Myocyte (in vitro differentiated cells): ENCODE results near the gene RAD51B. TPM values are rescaled to one million over a fixed set of nuclear protein-coding genes. Genes with fewer than 3 reads are reported as not detected.

Experiments used
- DNase-seq: peaks from one replicate; pipeline ENCODE4 v3.0.0-alpha.2; 2012; ENCODE audit warnings: low read depth
- total RNA-seq: library from RNA; depleted of rRNA; stranded (reverse); fragments of >200 nt; gene quantifications from 2 replicates; pipeline ENCODE4 v1.2.3, GENCODE V29; 2014

Gene RAD51B
- total RNA-seq, 1 donor from 2014 or later: 70.0 TPM

DNA sequence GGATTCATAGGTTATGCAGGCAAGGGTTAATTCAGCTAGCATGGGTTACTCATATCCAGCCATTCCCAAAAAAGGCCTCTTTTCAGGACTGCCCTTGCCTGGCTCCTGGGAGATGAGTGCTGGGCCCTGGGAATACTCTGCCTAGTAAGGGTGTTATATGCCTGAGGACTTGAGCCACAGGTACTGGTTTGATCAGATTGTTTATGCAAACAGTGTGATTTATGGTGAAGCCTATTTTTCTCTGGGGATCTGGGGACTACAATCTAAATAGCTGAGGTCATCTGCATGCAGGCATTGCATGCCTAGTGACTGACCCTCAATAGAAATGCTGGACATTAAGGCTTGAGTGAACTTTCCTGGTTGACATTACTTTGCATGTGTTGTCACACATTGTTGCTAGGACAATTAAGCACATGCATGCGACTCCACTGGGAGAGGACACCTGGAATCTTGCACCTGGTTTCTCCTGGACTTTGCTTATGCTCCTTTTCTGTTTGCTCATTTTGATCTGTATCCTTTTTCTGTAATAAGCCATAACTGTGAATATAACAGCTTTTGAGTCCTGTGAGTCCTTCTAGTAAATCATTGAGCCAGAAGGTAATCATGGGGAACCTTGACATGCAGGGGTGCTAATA lies 73.0 kb downstream of the RAD51B start:
- DNase-seq: no peak

GRCh38 chr14:67900231-67900630 lies 80.7 kb downstream of the RAD51B start:
- DNase-seq: no peak

GRCh38 chr14:67908052-67908754 lies 88.6 kb downstream of the RAD51B start:
- DNase-seq: peak; percentile 44

DNA sequence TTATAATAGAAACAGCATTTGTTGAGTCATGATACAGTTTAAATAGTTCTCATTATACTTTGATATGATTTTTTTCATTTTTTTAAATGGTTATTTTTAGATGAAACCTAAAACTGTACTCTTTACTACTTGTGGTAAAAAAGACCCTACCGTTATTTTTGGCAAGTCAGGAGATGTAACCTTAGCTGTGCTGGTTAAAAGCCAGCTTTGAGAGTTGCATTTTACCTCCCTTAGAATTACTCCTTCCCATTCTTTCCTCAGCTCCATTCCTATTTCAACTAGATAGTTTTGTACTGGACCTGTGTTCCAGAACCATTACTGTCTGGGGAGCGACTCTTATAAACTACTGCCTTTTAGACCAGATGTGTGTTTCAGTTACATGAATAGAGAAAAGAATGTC lies 92.0 kb downstream of the RAD51B start:
- DNase-seq: peak; percentile 66

GRCh38 chr14:67916430-67916829 lies 96.9 kb downstream of the RAD51B start:
- no peak for DNase-seq

DNA sequence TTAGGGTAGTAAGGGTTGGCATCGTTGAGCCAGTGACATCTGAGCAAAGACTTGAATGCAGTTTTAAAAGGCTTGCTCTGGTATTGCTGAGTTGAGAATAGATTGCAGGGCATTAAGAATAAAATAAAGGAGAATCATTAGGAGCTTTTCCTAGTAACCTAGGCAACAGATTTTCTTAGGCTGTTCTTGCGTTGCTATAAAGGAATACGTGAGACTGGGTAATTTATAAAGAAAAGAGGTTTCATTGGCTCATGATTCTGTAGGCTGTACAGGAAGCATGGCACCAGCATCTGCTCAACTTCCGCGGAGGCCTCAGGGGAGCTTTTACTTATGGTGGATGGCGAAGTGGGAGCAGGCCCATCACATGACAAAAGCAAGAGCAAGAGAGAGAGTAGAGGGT lies 97.4 kb downstream of the RAD51B start:
- DNase-seq: no peak

DNA sequence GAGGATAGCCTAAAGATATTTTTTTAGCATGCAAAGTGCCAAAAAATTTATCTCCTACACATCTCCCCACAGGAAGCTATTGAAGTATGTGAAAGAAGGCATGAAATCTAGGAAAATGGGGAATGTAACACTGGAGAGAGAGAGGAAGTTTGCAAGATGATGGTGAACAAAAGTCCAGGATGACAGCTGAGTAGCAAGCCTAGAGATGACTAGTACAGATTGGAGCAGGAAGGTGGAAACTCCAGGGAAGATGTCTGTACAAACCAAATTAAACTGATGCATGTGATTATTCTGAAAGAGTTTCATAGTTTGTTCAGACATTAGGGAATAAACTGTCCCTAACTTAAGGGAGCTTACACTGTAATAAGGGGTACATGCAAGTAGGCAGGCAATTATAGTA lies 99.3 kb downstream of the RAD51B start:
- DNase-seq: no peak

DNA sequence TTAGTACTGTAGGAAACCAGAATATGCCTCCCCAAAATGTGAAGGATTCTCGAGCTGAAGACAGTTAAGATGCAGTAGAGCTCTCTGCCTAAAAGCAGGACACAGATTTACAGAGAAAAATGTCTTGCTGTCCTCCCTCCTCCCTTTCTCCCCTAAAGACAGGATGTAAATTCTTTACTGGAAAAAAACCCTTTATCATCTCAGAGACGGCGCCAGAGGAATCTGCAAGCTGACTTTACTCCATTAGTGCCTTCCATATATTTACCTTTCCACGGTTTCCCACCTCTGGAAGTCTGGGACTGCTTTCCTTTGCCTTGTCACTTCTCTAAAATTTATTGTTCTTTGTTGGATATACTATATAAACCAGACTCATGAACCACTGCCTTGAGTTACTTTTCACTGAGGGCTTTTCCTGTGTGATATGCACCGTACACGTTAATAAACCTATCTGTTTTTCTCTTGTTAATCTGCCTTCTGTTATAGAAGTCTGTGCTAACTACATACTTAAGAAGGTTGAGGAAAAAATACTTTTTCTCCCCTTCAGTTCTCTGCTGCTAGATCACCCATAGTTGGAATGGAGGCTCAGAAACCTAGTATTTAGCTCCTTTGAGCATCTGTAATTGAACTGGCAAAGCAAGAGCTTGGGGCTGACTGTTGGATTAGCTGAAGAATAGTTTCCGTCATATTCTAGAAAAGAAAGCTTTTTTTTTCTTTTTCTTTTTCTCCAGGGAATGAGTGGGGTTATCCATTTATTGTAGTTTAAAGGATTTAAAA lies 99.9 kb downstream of the RAD51B start:
- no peak for DNase-seq

DNA sequence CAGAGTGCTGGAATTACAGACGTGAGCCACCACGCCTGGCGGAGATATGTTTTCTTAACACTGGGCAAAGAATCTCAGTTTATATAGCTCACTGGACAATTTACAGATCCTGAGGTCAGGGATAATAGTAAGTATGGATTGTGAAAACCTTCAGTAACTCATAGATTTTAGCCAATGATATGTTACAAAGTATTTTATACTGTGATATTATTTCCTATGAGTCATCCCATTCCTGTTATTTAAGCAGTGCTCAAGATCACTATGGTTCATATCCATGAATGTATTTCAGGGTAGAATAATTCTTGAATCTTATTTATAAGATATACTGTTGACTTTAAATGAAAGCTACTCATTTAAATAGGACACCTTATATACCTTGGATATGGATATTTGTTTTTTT lies 107.2 kb downstream of the RAD51B start:
- DNase-seq: no peak

DNA sequence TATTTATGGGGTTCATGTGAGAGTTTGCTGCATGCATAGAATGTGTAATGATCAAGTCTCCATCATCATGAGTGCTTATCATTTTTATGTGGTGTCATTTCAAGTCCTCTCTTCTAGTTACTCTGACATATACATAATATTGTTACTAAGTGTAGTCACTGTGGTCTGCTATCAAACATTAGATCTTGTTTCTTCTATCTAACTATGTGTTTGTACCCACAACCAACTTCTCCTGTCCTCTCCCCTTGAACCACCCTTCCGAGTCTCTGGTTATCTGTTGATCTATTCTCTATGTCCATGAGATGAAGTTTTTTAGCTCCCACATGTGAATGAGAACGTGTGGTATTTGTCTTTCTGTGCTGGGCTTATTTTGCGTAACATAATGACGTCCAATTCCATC lies 107.7 kb downstream of the RAD51B start:
- no peak for DNase-seq

- no peak for DNase-seq
Observed at GRCh38 chr14:67928375-67928774, 108.8 kb downstream of the RAD51B start.

DNA sequence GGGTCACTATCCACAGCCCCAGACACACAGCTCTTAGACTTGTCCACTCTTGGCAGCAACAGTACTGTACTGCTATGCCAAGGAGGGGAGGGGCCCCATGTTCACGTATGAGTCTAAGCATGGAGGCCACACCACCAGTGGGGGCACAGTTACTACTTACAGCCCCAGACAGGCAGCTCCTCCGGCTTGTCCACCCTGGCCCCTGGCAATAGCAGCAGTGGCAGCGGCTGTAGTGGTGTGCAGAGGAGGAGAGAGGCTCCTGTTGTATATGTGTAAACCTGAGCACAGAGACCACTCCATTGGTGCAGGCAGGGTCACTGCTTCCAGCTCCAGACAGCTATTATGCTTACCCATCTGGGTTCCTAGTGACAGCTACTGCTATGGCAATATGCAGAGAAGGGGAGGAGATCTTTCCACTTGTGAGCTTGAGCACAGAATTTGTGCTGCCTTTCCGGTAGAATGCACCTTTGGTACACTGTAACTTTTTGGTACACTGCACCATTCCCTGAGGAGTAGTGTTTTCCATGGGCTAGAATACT lies 113.2 kb downstream of the RAD51B start:
- no peak for DNase-seq

DNA sequence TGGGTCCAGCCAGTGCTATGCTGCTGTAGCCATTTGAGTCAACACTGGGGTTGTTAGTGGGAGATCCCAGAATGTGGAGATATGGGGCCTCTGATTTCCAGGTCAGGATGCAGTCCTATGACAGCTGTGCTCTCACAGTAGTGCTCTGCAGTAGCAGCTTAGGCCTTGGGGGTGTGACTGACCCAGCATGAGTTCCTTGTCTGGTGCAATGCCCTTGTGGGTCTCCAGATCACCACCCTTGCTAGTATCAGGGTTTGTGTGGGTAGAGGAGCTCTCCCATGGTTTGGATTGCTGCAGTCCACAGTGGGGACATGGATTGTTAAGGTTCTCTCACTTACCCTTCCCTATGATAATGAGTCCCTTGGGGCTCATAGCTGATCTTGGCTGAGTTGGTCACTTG lies 113.7 kb downstream of the RAD51B start:
- no peak for DNase-seq

GRCh38 chr14:67934087-67934486 lies 114.5 kb downstream of the RAD51B start:
- peak; percentile 87 for DNase-seq

DNA sequence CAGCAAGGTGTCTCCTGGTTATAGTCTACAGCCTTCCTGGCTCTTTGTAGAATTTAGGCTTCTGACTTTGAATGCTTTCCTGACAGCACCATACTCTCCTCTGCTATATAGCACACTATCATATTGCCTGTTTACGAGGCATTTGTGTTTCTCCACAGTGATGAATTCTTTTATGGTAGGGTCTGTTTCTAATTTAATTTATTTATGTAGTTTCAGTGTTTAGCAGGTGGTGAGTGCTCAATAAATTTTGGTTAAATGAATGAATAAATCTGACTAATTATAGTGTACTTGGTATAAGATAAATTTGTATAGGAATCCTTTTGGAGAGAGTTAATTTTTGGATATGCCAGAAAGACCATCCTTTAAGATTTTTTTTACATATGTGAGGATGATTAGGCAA lies 115.3 kb downstream of the RAD51B start:
- no peak for DNase-seq

- no peak for DNase-seq
Observed at GRCh38 chr14:67935371-67935770, 115.8 kb downstream of the RAD51B start.

- DNase-seq: no peak
Observed at GRCh38 chr14:67938071-67938470, 118.5 kb downstream of the RAD51B start.

GRCh38 chr14:67940486-67941455 lies 121.2 kb downstream of the RAD51B start:
- peak; percentile 80 for DNase-seq

DNA sequence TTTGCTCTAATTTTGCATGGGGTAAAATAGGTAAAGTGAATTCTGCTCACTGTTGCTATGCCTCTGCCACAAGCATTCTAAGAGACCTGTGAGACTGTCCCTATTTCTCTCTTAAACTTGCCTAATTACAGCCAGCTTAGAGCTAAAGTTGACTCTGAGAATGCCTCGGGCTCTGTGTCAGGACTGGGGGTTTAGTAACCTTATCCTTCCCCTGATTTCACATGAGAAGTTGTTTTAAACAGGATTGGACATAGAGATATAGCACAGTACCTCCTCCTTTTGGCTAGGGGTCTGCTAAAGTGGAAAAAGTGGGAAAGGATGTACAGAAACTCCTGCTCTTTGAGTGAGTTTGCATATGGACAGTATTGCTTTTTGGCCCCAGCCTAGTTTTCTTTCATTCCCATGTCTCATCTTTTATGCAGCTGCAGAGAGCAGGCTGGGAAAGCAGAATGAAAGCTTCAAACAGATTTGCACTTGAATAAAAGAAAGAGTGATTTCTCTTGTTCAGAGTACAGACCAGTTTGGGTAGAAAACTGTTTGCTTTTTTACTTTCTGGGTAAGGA lies 122.0 kb downstream of the RAD51B start:
- peak; percentile 61 for DNase-seq

GRCh38 chr14:67942080-67942710 lies 122.6 kb downstream of the RAD51B start:
- DNase-seq: no peak
